MM.1S (cell line): ENCODE measurements around the gene TMPRSS13.

Experiments
- EZH2 ChIP-seq: fragments of 300-600 bp; sonication (generic); optimal IDR thresholded peaks from 2 replicates; pipeline ENCODE3; 2017; ENCODE audit warnings: low read depth, mild to moderate bottlenecking, antibody characterized with exemption, low read length, mixed read lengths
- TF ChIP-seq, protein P1 (sequence below): fragments of 300-600 bp; sonication (generic); IDR thresholded peaks from 2 replicates; pipeline ENCODE4 v1.5.1; 2016; ENCODE audit warnings: antibody characterized with exemption, low read length, mixed read lengths

- TF ChIP-seq EZH2: no peak
- TF ChIP-seq, protein P1, sequence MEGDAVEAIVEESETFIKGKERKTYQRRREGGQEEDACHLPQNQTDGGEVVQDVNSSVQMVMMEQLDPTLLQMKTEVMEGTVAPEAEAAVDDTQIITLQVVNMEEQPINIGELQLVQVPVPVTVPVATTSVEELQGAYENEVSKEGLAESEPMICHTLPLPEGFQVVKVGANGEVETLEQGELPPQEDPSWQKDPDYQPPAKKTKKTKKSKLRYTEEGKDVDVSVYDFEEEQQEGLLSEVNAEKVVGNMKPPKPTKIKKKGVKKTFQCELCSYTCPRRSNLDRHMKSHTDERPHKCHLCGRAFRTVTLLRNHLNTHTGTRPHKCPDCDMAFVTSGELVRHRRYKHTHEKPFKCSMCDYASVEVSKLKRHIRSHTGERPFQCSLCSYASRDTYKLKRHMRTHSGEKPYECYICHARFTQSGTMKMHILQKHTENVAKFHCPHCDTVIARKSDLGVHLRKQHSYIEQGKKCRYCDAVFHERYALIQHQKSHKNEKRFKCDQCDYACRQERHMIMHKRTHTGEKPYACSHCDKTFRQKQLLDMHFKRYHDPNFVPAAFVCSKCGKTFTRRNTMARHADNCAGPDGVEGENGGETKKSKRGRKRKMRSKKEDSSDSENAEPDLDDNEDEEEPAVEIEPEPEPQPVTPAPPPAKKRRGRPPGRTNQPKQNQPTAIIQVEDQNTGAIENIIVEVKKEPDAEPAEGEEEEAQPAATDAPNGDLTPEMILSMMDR: no peak
These were observed 23.9 kb upstream of the TMPRSS13 start for GRCh38 chr11:117953024-117953671.
